Stomach (tissue), 9 donors: ENCODE data around the gene FADS2. TPM values are rescaled to one million over a fixed set of nuclear protein-coding genes. Genes with fewer than 3 reads are reported as not detected.

Experiments
- DNase-seq, 2 donors: peaks; one replicate each; pipeline versions ENCODE4 v3.0.0 to v3.0.0-alpha.2; 2013 to 2019
- H3K27ac ChIP-seq, 5 donors: fragments of 200-600 bp in 4 of 5; sonication (generic) in 4 of 5; one replicate each; pipeline ENCODE4 v1.5.1; 2013 to 2019; ENCODE audit warnings: mild to moderate bottlenecking in 1 of 5, moderate library complexity in 1 of 5
- H3K27me3 ChIP-seq, 3 donors: fragments of 200-600 bp; sonication (generic); one replicate each; pipeline ENCODE4 v1.5.1; 2017 to 2019; ENCODE audit warnings: mixed run types in 1 of 3
- H3K36me3 ChIP-seq, 4 donors: fragments of 200-600 bp; sonication (generic); 1 replicate in 3 of 4; 2 replicates in 1 of 4; pipeline ENCODE4 v1.5.1; 2016 to 2019
- H3K4me1 ChIP-seq, 4 donors: fragments of 200-600 bp; sonication (generic); one replicate each; pipeline ENCODE4 v1.5.1; 2016 to 2019
- H3K4me3 ChIP-seq, 4 donors: fragments of 200-600 bp; sonication (generic) in 3 of 4; one replicate each; pipeline ENCODE4 v1.5.1; 2016 to 2019; ENCODE audit warnings: mild to moderate bottlenecking in 1 of 4
- H3K9me3 ChIP-seq, 4 donors: fragments of 200-600 bp; sonication (generic); one replicate each; pipeline ENCODE4 v1.5.1; 2016 to 2019
- EP300 ChIP-seq: sonication (generic); formaldehyde crosslinking; IDR thresholded peaks from one replicate; pipeline ENCODE4 v1.6.1; 2017; ENCODE audit warnings: antibody characterized with exemption
- POLR2A ChIP-seq, 4 donors: fragments of 450-650 bp; IDR thresholded peaks; one replicate each; pipeline ENCODE4 v1.6.1; 2016; ENCODE audit warnings: antibody characterized with exemption in 4 of 4, control low read depth in 2 of 4, mild to moderate bottlenecking in 1 of 4, moderate library complexity in 1 of 4
- POLR2AphosphoS5 ChIP-seq, 3 donors: sonication (generic); formaldehyde crosslinking; IDR thresholded peaks; one replicate each; pipeline ENCODE4 v1.6.1; 2016; ENCODE audit warnings: antibody characterized with exemption in 3 of 3
- WGBS, 5 donors: extraction: QIAGEN DNeasy Blood & Tissue Kit in 3 of 5; methylation state at CpG; one replicate each; pipeline versions ENCODE4 v1.1.5 to v1.1.7; 2013 to 2018; 5-methylcytosine and 5-hydroxymethylcytosine counted together
- intact Hi-C: fragments of 100-400 bp; cut with DNase I; formaldehyde crosslinking; loops from one replicate; pipeline ENCODE4 v1.15.1; 2023; ENCODE audit warnings: low total_unique reads
- polyA plus RNA-seq, 3 donors: library from polyadenylated mRNA; stranded (reverse); fragments of 200-250 nt; gene quantifications; one replicate each; pipeline ENCODE4 v1.2.3, GENCODE V29; 2013
- total RNA-seq, 5 donors: library from RNA; depleted of rRNA; stranded (reverse); fragments of >200 nt; gene quantifications; one replicate each; pipeline versions ENCODE4 v1.1.0 to v1.2.3, GENCODE V29; 2014 to 2016
- TF ChIP-seq, protein P1 (sequence below), 7 experiments: fragments of 450-650 bp in 4 of 7; fragments of 200-600 bp in 3 of 7; sonication (generic) in 3 of 7; IDR thresholded peaks; one replicate each; pipeline ENCODE4 v1.5.1; 2016 to 2019; ENCODE audit warnings: antibody characterized with exemption in 7 of 7, control low read depth in 2 of 7, mild to moderate bottlenecking in 1 of 7
- donor health status: healthy with polysubstance abuse.
- donor health status: Bipolar disorder and iron deficiency.
- donor health status: healthy.

The FADS2 gene
- total and polyA plus RNA-seq, 8 donors, result 3.5 to 17.1 (median 13.0) TPM; not detected in 1

DNA sequence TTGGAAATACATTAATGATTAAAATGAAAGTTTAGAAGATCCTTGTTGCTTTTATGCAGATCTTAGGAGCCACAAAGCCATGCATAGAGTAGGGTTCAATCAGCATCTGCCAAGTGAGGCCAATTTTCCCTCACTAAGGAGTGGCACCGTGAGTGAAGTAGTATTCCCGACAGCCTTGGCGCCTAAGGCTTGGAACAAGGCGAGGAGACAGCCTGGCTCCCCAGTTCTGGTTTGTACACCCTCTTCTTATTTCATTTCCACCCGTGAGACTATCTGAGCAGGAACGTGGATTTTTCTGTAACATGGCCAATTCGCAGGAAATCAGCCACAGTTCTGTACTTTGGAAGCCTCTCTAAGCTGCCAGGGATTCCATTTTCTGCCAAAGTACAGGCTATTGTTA lies 22.6 kb downstream of the FADS2 start:
- Histone ChIP-seq H3K4me3 (no peak overlapping the region), H3K27me3 (no peaks in the 10 kb centered on the region), H3K36me3 (peaks cover 0 to 79% (median 19%) of the 10 kb centered on the region in 4 donors), H3K27ac (no peak overlapping the region), H3K9me3 (no peaks in the 10 kb centered on the region), H3K4me1 (no peaks in the 10 kb centered on the region)
- intact Hi-C loops, result no loop called here
- 73 to 77% (median 75%) methylated on average over 7 of the region's 7 CpGs for WGBS, 5 donors
- DNase-seq, result no peak
- TF ChIP-seq, protein P1, sequence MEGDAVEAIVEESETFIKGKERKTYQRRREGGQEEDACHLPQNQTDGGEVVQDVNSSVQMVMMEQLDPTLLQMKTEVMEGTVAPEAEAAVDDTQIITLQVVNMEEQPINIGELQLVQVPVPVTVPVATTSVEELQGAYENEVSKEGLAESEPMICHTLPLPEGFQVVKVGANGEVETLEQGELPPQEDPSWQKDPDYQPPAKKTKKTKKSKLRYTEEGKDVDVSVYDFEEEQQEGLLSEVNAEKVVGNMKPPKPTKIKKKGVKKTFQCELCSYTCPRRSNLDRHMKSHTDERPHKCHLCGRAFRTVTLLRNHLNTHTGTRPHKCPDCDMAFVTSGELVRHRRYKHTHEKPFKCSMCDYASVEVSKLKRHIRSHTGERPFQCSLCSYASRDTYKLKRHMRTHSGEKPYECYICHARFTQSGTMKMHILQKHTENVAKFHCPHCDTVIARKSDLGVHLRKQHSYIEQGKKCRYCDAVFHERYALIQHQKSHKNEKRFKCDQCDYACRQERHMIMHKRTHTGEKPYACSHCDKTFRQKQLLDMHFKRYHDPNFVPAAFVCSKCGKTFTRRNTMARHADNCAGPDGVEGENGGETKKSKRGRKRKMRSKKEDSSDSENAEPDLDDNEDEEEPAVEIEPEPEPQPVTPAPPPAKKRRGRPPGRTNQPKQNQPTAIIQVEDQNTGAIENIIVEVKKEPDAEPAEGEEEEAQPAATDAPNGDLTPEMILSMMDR (IDR thresholded peaks at IDR 0.05), result no peak
- TF ChIP-seq EP300 (no peak), POLR2AphosphoS5 (IDR thresholded peaks at IDR 0.05) (no peak), POLR2A (IDR thresholded peaks at IDR 0.05) (no peak)

DNA sequence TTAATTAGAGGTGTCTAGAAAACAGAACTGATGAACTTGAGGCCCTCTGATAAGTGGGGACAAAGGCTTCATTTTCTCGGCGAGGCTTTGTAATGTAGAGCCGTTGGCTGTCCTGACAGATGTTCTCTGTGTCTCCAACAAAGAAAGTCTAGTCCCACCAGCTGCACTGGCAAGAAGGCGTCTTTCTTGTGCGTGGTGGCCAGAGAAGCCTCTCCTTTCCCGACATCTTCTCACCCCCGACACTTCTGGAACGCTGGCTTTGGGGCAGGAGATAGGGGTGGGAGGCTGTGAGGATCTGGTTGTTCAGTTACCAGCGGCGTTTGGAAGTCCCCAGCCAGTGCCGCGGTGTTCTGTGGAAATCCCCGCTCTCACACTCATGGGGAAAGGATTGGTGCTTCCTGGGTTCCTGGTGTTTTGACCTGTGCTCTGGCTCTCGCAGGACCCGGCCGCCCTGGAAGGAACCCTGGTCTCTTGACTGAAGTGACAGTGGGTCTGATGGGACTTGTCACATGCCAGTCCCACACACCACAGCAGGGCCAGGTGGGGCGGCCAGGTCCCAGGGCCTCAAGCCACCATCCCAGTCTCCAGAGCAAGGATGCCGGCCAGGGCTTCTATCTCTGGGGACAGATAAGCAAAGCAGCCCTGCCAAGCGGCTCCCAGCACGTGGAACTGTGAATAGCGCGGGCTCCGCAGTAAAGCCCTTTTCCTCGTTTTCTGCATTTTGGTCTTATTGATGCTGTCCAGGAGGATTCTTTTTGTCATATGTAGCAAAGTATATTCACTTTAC lies 23.2 kb downstream of the FADS2 start:
- H3K9me3 ChIP-seq, result no peaks in the 10 kb centered on the region
- H3K27ac ChIP-seq, result peak overlapping the region in 1 of 5 donors; percentile 25
- no peak overlapping the region for H3K4me3 ChIP-seq
- no peaks in the 10 kb centered on the region for H3K4me1 ChIP-seq
- TF ChIP-seq POLR2A (IDR thresholded peaks at IDR 0.05) (no peak), EP300 (no peak), POLR2AphosphoS5 (IDR thresholded peaks at IDR 0.05) (no peak)
- TF ChIP-seq, protein P1 (IDR thresholded peaks at IDR 0.05), result no peak
- intact Hi-C loops, result no loop called here
- no peaks in the 10 kb centered on the region for H3K27me3 ChIP-seq
- H3K36me3 ChIP-seq, result peaks cover 0 to 79% (median 19%) of the 10 kb centered on the region in 4 donors
- DNase-seq, result no peak
- WGBS, 5 donors, result 79 to 86% (median 83%) methylated on average over 22 to 24 of the region's 24 CpGs

DNA sequence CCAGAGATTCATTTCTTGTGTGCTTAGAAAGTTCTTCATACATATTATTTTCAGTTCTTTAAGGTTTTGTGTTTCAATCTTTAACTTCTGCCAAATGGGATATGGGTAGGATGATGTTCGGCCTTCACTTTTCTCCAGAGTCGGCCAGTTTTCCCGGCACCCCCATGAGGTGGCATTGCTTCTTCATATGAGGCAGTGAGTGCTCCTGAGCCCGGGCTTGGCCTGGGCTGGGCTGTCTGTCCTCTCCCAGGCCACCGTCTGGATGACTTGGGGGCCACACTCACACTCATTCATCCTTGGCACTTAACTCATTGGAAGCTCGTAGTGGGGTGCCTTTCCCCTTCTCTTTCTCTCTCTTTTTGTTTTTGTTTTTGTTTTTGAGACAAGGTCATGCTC lies 23.8 kb downstream of the FADS2 start:
- Histone ChIP-seq H3K27ac (no peak overlapping the region), H3K36me3 (peaks cover 0 to 79% (median 20%) of the 10 kb centered on the region in 4 donors)
- DNase-seq, result no peak

DNA sequence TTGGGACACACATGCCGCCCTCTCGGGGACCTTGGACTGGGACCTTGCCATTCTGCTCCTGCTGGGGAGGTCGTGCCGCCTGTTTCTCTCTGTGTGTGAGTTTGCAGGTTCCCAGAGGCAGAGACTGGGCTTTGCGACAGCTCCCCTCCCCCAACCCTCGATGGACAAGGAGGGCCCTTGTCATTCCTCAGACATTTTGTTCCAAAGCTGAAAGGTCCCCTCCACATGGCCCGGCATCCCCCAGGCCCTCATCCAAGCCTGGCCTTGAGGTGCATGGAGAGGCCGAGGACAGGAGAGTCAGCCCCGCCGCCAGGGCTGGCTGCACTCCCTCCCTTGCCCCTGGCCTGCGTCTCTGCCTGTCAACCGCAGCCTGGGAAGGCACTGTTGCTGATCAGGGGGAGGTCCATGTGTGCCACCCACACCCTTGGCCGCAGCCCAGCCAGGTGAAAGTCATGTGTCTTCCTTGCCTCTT lies 25.6 kb downstream of the FADS2 start:
- H3K36me3 ChIP-seq, result peaks cover 0 to 72% (median 19%) of the 10 kb centered on the region in 4 donors
- H3K4me3 ChIP-seq, result no peak overlapping the region
- no peaks in the 10 kb centered on the region for H3K27me3 ChIP-seq
- intact Hi-C loops, result no loop called here
- DNase-seq, result no peak
- 69 to 87% (median 80%) methylated on average over 10 to 13 of the region's 13 CpGs for WGBS, 5 donors
- H3K27ac ChIP-seq, result no peak overlapping the region
- H3K9me3 ChIP-seq, result no peaks in the 10 kb centered on the region
- TF ChIP-seq EP300 (no peak), POLR2AphosphoS5 (IDR thresholded peaks at IDR 0.05) (no peak), POLR2A (IDR thresholded peaks at IDR 0.05) (no peak)
- TF ChIP-seq, protein P1 (IDR thresholded peaks at IDR 0.05), result no peak
- H3K4me1 ChIP-seq, result no peaks in the 10 kb centered on the region

More for the DNA sequence above, 23.8 kb downstream of the FADS2 start:
- H3K9me3 ChIP-seq, result no peaks in the 10 kb centered on the region
- TF ChIP-seq, protein P1 (IDR thresholded peaks at IDR 0.05), result no peak
- TF ChIP-seq POLR2AphosphoS5 (IDR thresholded peaks at IDR 0.05), result no peak
- TF ChIP-seq EP300, result no peak
- TF ChIP-seq POLR2A (IDR thresholded peaks at IDR 0.05), result no peak
- no peaks in the 10 kb centered on the region for H3K4me1 ChIP-seq
- no peaks in the 10 kb centered on the region for H3K27me3 ChIP-seq
- intact Hi-C loops, result no loop called here
- no peak overlapping the region for H3K4me3 ChIP-seq
- 87 to 91% (median 89%) methylated on average over 6 of the region's 6 CpGs for WGBS, 5 donors
